CD4-positive, alpha-beta T cell treated with Interleukin-15 for 4 hours (primary cell): ENCODE data around the gene SIL1.

Source experiments
- DNase-seq: peaks from one replicate; pipeline ENCODE4 v3.0.0-alpha.2; 2020; ENCODE audit warnings: low spot score

SIL1 gene

GRCh38 chr5:138978080-138978479, 220.1 kb downstream of the SIL1 start:
- DNase-seq = no peak

DNA sequence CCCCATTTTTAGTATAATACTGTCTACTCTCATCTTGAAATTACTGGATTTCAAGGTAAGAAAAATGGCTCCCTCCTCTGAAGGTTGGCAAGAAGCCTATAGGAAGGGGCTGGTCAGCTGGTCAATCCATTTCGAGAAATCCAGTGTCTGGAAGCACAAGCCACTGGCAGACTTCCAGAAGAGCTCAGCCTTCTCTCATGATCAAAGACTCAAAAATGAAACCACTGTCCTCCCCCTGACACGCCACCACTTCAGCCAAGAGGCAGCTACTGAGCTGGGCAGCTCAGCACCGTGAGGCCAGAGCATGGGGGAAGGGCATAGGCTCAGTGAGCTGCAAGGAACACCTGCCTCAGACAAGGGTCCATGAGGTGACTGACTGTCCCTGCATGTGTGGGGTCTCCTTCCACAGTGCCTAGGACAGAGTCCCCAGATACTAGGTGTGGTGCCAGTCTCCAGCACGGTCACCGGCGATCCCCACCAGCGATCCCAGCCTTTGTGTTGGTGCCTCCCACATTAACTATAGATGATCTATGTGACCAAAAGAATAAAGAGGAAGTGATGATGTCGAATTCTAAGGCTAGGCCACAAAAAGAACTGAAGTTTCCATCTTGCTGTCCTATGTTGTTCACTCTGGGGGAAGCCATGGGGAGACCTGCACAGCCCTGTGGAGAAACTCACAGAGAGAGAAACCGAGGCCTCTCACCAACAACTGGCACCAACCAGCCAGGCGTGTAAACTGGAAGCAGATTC, 222.9 kb downstream of the SIL1 start:
- no peak for DNase-seq

GRCh38 chr5:138974227-138975063, 223.7 kb downstream of the SIL1 start:
- no peak for DNase-seq

- no peak for DNase-seq
Observed at GRCh38 chr5:138972836-138973235, 225.3 kb downstream of the SIL1 start.

- no peak for DNase-seq
Observed at GRCh38 chr5:138972230-138972629, 225.9 kb downstream of the SIL1 start.

- no peak for DNase-seq
Observed at GRCh38 chr5:138969323-138970002, 228.7 kb downstream of the SIL1 start.

DNA sequence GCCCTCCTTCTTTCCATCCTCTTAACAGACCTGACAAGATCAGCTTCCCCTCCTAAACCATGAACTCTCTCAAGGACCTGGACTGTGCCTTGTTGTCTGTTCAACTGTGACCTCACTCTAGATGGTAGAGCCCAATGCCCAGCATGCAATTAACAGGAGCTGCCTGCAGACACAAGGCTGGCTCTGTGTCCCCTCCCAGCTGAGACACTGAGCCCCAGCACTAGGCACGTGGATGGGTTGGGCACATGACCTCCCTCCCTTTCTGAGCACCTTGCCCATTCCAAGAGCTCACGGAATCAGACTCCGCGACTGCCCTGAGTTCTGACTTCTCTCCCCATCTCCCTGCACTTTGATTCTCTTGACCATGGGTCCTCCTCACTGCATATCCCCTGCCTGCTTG, 229.6 kb downstream of the SIL1 start:
- no peak for DNase-seq

DNA sequence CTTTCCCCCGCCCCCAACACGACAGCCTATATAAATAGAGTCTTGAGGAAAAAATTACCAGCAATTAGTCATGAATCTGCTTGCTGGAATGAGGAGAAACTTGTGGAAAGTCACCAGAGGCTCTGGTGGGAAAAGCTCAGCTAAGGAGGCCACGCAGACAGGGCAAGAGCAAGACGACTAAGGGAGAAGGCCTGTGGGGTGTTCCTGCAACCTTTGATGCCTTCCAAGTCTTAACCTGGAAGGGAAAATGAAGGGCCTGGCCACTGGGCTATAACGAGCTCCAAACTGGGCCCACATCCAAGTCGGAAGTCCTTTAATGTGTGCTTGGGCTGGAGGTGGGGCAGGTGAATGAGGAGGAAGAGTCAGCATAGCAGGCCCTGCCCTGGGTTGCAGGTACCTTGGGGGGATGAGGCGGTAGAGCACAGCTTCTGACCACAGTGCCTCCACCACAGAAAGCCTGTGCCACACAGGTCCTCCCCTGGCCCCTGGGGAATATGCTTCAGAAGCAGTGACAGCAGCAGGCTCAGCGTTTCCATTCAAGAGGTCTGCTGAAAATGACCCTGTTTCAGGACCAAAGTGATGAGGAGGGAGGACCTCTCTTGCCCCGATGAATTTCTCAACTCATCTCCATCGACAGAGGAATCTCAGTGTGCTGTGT, 230.2 kb downstream of the SIL1 start:
- DNase-seq = no peak

GRCh38 chr5:138966236-138966985, 231.8 kb downstream of the SIL1 start:
- DNase-seq = no peak

DNA sequence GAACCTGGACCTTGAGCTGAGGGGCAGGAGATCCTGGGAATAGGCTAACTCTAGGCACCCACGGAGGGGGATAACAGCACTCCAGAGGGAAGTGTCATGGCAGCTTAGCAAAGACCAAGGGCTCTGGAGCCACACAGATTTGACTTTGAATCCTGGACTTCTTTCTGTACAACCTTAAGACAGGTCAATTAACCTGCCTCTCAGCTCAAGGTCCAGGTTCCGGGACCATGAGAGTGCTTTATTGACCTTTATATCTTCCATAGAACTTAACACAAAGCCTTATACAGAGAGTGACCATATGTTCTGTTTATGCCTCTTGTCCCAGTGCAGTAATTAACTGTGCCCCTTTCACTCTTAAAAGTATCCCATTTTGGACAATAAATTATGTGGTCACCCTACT, 232.5 kb downstream of the SIL1 start:
- no peak for DNase-seq

DNA sequence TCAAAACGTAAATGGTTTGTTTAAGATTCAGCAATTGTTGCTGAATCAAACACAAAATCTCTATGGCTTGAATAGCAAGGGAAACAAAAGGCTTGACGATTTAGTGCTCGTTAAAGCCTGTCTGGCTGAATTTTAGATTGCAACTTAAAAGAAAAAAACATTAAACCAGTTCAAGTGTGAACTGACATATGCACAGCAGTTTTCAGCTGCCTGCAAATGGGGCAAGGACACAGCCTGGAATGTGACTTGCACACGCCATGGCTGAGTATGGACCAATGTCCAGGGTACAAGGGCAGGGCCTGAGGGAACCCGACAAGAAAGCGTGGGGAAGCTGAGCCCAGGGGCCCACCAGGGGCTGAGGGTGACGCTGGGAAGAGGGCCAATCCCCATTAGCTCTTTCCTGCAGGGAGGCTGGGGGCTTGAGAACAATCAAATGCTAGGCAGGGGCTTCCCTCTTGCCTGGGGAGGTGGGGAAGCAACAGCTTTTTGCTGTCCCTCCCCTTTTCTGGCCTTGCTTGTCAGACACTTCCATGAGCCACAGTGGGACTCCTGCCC, 233.4 kb downstream of the SIL1 start:
- no peak for DNase-seq

DNA sequence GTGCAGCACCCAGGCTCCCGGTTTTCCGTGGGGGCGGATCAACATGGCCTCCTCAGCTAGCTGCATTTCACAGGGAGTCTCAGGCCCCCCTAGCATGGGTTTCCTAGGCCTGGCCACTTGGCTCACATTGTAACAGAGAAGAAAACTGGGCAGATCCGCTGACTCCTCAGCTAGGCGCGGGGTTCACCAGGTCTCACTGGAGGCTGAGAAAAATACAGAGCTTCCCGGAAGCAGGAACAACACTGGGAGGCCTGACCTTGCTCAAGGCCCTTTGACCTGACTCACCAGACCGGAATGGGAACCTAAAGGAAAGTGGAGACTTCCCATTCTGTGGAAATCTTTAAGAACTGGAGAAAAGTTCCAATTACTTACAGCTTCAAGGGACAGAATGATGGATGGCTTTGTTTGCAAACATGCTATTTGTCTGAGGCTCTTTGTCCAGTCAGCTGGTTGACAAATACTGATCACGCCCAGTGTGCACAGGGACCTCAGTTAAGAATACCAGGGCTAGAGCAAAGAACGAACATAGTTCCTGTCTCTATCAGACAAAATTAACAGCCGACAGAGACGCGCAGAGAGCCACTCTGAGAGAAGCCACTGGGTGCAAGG, 234.3 kb downstream of the SIL1 start:
- no peak for DNase-seq

- no peak for DNase-seq
Observed at GRCh38 chr5:138962614-138963370, 235.4 kb downstream of the SIL1 start.

- DNase-seq = no peak
Observed at GRCh38 chr5:138961729-138962128, 236.4 kb downstream of the SIL1 start.

GRCh38 chr5:138961221-138961620, 236.9 kb downstream of the SIL1 start:
- no peak for DNase-seq

DNA sequence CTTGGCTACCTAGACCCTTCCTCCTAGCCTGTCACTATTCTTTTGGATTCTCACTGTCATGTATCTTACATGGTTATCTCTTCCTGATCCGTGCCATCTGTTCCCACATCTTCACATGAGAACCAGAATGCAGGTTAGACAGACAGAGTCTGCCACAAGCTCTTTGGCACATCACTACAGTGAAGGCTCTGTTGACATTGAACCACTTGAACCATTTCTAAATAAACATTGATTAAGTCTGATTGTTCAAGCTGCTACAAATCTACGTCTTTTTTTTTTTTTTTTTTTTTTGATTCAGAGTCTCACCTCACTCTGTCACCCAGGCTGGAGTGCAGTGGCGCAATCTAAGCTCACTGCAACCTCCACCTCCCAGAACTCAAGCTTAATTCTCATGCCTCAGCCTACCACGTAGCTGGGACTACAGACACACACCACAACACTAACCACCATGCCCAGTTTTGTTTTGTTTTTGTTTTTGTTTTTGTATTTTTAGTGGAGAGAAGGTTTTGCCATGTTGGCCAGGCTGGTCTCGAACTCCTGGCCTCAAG, 237.9 kb downstream of the SIL1 start:
- DNase-seq = no peak

GRCh38 chr5:138956801-138957200, 241.4 kb downstream of the SIL1 start:
- no peak for DNase-seq

DNA sequence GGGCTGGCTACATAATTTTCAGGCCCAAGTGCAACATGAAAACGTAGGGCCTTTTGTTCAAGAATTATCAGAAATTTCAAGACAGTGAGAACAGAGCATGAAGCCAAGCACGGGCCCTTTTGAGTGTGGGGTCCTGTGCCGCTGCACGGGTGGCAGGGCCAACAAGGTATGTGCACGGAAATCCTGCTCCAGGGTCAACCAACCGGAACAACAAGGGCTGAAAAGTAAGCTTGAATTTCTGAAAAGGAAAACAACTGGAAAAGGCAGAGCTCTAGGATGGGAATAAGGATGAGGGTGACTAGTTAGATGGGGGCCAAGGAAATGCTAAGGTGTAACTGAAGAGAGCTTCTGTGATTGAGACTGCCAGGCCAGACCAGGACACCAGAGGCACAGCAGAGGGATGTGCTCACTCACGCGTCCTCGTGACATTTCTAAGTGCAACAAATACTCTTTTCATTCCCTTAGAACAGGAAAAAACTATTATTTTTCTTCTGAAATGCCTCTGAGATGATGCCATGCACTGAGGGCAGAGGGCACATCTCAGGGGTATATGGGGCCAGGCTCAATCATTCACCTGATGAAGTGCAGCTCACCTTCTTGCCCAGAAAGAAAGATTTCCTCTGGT, 242.4 kb downstream of the SIL1 start:
- no peak for DNase-seq

GRCh38 chr5:138955013-138955660, 243.0 kb downstream of the SIL1 start:
- no peak for DNase-seq
